ENCODE data around the gene EPB41L1.

- TF ChIP-seq ETV6 (CRISPR knock-in tag; IDR thresholded peaks at IDR 0.05) (no peak), ATF3 (CRISPR knock-in tag; conservative IDR thresholded peaks at IDR 0.05) (no peak), CTCF (IDR thresholded peaks at IDR 0.05) (no peak), USF1 (CRISPR knock-in tag; IDR thresholded peaks at IDR 0.05) (no peak), SP1 (CRISPR knock-in tag; conservative IDR thresholded peaks at IDR 0.05) (no peak), MAX (CRISPR knock-in tag; IDR thresholded peaks at IDR 0.05) (no peak), HMGA2 (CRISPR knock-in tag; IDR thresholded peaks at IDR 0.05) (no peak), ZNF512 (CRISPR knock-in tag; IDR thresholded peaks at IDR 0.05; ENCODE audit: borderline replicate concordance) (no peak), IRF2 (CRISPR knock-in tag; IDR thresholded peaks at IDR 0.05; ENCODE audit: borderline replicate concordance, low read depth) (no peak), NR3C1 (CRISPR knock-in tag; conservative IDR thresholded peaks at IDR 0.05; ENCODE audit: low read depth) (no peak), NR1H2 (CRISPR knock-in tag; IDR thresholded peaks at IDR 0.05) (no peak), TP53 (CRISPR knock-in tag; IDR thresholded peaks at IDR 0.05) (no peak), MLX (CRISPR knock-in tag; IDR thresholded peaks at IDR 0.05) (no peak)
These were observed 25.8 kb downstream of the EPB41L1 start for GRCh38 chr20:36180323-36180722.
